Measurements from ENCODE around the gene KIF5A.

The KIF5A gene

DNA sequence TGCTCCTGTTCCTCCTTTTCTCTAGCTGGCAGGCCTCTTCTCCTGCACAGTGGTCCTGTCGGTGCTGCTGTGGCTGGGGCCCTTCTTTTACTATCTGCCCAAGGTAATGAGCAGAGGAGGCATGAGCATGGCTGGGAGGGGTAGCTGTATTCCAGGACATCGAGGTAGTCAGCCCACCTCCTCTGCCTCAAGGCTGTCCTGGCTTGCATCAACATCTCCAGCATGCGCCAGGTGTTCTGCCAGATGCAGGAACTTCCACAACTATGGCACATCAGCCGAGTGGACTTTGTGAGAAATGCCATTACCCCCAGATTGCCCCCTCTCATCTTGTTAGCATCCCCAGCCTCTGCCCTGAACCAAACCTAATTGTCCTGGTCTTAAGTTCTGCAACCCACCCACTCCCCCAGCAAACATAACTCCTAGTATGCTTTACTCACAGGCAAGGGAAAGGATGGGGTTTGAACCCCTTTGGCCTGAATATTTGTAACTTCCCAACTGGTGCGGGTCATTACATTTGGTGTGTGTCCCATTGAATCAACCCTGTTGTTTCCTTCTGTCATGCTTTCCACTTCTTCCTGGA lies 74.1 kb downstream of the KIF5A start:
- TF ChIP-seq ZFX (IDR thresholded peaks at IDR 0.05): no peak
- TF ChIP-seq, protein P1, sequence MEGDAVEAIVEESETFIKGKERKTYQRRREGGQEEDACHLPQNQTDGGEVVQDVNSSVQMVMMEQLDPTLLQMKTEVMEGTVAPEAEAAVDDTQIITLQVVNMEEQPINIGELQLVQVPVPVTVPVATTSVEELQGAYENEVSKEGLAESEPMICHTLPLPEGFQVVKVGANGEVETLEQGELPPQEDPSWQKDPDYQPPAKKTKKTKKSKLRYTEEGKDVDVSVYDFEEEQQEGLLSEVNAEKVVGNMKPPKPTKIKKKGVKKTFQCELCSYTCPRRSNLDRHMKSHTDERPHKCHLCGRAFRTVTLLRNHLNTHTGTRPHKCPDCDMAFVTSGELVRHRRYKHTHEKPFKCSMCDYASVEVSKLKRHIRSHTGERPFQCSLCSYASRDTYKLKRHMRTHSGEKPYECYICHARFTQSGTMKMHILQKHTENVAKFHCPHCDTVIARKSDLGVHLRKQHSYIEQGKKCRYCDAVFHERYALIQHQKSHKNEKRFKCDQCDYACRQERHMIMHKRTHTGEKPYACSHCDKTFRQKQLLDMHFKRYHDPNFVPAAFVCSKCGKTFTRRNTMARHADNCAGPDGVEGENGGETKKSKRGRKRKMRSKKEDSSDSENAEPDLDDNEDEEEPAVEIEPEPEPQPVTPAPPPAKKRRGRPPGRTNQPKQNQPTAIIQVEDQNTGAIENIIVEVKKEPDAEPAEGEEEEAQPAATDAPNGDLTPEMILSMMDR (conservative IDR thresholded peaks at IDR 0.05): no peak
- H3K27ac ChIP-seq: no peak overlapping the region

- H3K27ac ChIP-seq: no peak overlapping the region
- no peak for TF ChIP-seq ZFX (IDR thresholded peaks at IDR 0.05)
- TF ChIP-seq, protein P1 (conservative IDR thresholded peaks at IDR 0.05): no peak
These were observed 74.8 kb downstream of the KIF5A start for GRCh38 chr12:57624441-57625220.

GRCh38 chr12:57625261-57626032 lies 75.6 kb downstream of the KIF5A start:
- H3K27ac ChIP-seq: no peak overlapping the region
- TF ChIP-seq, protein P1 (conservative IDR thresholded peaks at IDR 0.05): no peak
- TF ChIP-seq ZFX (IDR thresholded peaks at IDR 0.05): no peak

DNA sequence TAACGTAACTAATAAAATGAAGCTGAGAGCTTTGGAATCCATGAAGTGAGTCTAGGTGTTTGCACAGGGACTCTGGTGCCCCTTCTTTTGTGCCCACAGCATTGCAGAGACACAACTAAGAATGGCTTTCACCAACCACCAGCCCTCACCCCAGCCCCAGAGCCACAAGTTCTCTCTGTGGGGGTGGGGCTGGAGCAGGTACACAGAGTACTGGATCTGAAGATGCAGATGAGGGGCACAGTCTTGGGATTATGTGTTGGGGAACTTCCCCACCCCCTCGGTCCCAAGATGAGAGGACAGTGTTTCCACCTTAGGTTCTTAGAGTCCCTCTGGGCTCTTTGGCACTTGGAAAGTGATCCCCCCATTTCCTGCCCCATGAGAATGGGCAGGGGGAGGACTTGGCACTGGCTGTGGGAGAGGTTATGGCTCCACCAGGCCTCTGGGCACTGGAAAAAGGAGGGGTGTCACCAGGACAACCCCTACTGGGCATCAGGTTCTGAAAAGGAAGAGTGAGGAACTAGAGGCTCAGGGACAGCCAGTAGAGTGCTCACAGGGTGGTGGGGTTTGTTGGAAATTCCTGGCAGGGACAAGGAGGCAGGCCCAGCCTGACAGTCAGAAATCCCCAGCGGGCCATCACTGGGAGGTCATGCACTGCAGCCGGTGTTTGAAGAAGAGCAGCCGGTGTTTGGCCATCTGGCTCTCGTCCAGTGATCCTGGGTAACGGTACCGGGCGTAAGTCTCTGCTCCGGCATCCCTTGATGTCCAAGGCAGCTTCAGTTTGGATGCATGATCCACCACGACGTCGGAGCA lies 76.5 kb downstream of the KIF5A start:
- TF ChIP-seq, protein P1 (conservative IDR thresholded peaks at IDR 0.05): no peak
- no peak for TF ChIP-seq ZFX (IDR thresholded peaks at IDR 0.05)

DNA sequence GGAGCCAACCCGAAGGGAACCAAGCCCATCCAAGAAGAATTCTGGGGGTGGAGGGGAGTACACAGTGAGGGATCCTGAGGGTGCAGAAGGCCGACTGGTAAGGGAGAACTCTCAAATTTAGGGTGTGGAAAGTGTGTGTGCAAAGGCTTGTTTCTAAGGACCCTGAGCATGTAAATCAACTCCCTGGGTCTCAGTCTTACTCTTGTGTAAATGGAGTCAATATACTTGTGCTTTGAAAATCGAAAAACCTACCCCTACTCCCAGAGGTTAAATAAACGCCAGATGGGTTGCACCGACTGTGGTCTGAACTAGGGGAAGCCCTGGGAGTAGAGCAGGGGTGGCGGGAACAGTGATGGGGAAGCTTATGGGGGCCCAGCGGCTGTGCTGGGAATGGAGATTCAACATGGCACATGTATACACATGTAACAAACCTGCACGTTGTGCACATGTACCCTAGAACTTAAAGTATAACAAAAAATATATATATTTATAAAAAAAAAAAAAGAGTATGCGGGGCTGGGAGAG lies 77.1 kb downstream of the KIF5A start:
- TF ChIP-seq, protein P1 (conservative IDR thresholded peaks at IDR 0.05): no peak
- TF ChIP-seq ZFX (IDR thresholded peaks at IDR 0.05): no peak
- no peak overlapping the region for H3K27ac ChIP-seq

More for the DNA sequence above, 76.5 kb downstream of the KIF5A start:
- H3K27ac ChIP-seq: no peak overlapping the region

GRCh38 chr12:57627501-57628279 lies 77.8 kb downstream of the KIF5A start:
- TF ChIP-seq, protein P1 (conservative IDR thresholded peaks at IDR 0.05): no peak
- TF ChIP-seq ZFX (IDR thresholded peaks at IDR 0.05): no peak
- H3K27ac ChIP-seq: no peak overlapping the region

Measured in C4-2B (cell line).